Measurements from ENCODE around the gene WDR72. TPM values are rescaled to one million over a fixed set of nuclear protein-coding genes. Genes with fewer than 3 reads are reported as not detected.
"Not testable (repeated sequence)": the region's sequence is repeated elsewhere in the genome, so short reads cannot be mapped to it uniquely, and the experiment has no call there.

The WDR72 gene
- polyA plus RNA-seq, 1 of the 3 experiments (the other 2 are of a cell fraction) = 0.02 TPM

DNA sequence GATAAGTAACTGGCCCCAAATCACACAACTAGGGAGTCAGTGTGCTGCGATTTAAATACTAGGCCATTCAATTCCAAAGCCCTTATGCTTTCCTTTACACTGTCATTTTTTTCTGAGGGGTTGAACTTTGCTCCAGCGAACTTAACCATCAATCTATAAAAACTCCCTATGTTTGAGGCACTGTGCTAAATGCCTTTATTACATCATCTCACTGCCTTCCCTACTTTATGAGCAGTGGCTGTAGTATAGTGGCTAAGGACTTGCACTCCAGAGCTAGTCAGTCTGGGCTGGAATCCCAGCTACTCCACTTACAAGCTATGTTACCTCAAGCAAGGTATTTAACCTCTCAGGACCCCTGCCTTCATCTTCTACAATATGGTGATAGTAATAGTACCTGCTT lies 26.9 kb upstream of the WDR72 start:
- Histone ChIP-seq H3K4me2 (no peak overlapping the region), H3K4me1 (ENCODE audit: control insufficient read depth in 1 of 2, insufficient read depth in 2 of 2, low read depth in 1 of 2, low read length in 1 of 2) (no peaks in the 10 kb centered on the region), H3K9me2 (no peaks in the 10 kb centered on the region), H3K9me3 (no peaks in the 10 kb centered on the region), H3K9ac (no peak overlapping the region), H3K36me3 (replicated peaks in 1 of 2; ENCODE audit: control insufficient read depth in 1 of 2, insufficient read depth in 2 of 2, low read length in 1 of 2) (no peaks in the 10 kb centered on the region), H3K4me3 (ENCODE audit: low read depth in 2 of 2, low read length in 1 of 2) (no peak overlapping the region), H2AFZ (ENCODE audit: low read depth) (no peak overlapping the region), H3K27ac (ENCODE audit: low read depth in 2 of 2, low read length in 1 of 2) (no peak overlapping the region), H3F3A (replicated peaks; ENCODE audit: insufficient read depth) (no peaks in the 10 kb centered on the region), H3K27me3 (ENCODE audit: insufficient read depth) (no peaks in the 10 kb centered on the region), H3K79me2 (ENCODE audit: insufficient read depth) (no peaks in the 10 kb centered on the region), H4K20me1 (ENCODE audit: insufficient read depth) (no peaks in the 10 kb centered on the region)
- ChIA-PET POLR2A (no interaction called here), CTCF (interaction anchor here (1.6 kb wide), 1 partner anchor 25 kb away, joined by 6 read pairs; no protein-coding TSS in a partner anchor)
- DNase-seq = no peak
- TF ChIP-seq YY1 (IDR thresholded peaks at IDR 0.05; ENCODE audit: low read depth) (no peak), RFX5 (IDR thresholded peaks at IDR 0.05; ENCODE audit: low read length) (no peak), GABPA (IDR thresholded peaks at IDR 0.05; ENCODE audit: low read depth) (no peak), TEAD4 (IDR thresholded peaks at IDR 0.05; ENCODE audit: borderline replicate concordance, insufficient read depth) (no peak), GATA2 (CRISPR knock-in tag; IDR thresholded peaks at IDR 0.05) (no peak), SMC3 (IDR thresholded peaks at IDR 0.05; ENCODE audit: low read depth, low read length) (no peak), POLR2AphosphoS5 (IDR thresholded peaks at IDR 0.05; ENCODE audit: low read depth, low read length) (no peak), TCF12 (IDR thresholded peaks at IDR 0.05) (no peak), ELF1 (IDR thresholded peaks at IDR 0.05) (no peak), MXI1 (IDR thresholded peaks at IDR 0.05; ENCODE audit: low read depth, low read length) (no peak), FOSL2 (IDR thresholded peaks at IDR 0.05; ENCODE audit: borderline replicate concordance, low read depth) (no peak), RAD21 (IDR thresholded peaks at IDR 0.05; ENCODE audit: low read length) (no peak)
- TF ChIP-seq, protein P1, sequence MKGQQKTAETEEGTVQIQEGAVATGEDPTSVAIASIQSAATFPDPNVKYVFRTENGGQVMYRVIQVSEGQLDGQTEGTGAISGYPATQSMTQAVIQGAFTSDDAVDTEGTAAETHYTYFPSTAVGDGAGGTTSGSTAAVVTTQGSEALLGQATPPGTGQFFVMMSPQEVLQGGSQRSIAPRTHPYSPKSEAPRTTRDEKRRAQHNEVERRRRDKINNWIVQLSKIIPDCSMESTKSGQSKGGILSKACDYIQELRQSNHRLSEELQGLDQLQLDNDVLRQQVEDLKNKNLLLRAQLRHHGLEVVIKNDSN (IDR thresholded peaks at IDR 0.05; ENCODE audit: borderline replicate concordance, low read depth) = no peak
- TF ChIP-seq, protein P2, sequence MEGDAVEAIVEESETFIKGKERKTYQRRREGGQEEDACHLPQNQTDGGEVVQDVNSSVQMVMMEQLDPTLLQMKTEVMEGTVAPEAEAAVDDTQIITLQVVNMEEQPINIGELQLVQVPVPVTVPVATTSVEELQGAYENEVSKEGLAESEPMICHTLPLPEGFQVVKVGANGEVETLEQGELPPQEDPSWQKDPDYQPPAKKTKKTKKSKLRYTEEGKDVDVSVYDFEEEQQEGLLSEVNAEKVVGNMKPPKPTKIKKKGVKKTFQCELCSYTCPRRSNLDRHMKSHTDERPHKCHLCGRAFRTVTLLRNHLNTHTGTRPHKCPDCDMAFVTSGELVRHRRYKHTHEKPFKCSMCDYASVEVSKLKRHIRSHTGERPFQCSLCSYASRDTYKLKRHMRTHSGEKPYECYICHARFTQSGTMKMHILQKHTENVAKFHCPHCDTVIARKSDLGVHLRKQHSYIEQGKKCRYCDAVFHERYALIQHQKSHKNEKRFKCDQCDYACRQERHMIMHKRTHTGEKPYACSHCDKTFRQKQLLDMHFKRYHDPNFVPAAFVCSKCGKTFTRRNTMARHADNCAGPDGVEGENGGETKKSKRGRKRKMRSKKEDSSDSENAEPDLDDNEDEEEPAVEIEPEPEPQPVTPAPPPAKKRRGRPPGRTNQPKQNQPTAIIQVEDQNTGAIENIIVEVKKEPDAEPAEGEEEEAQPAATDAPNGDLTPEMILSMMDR (IDR thresholded peaks at IDR 0.05) = no peak
- 8% methylated on average over 2 of the region's 2 CpGs for WGBS (ENCODE audit: low lambda C conversion rate)

DNA sequence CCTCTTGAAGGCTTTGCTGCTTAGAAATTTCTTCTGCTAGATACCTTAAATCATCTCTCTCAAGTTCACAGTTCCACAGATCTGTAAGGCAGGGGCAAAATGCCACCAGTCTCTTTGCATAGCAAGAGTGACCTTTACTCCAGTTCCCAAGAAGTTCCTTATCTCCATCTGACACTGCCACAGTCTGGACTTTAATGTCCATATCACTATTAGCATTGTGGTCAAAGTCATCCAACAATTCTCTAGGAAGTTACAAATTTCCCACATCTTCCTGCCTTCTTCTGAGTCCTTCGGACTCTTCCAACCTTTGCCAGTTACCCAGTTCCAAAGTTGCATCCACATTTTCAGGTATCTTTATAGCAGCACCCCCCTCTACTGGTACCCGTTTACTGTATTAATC lies 25.8 kb upstream of the WDR72 start:
- H3K27ac ChIP-seq (ENCODE audit: low read depth in 2 of 2, low read length in 1 of 2); H3F3A ChIP-seq (replicated peaks; ENCODE audit: insufficient read depth); POLR2A ChIA-PET; DNase-seq; H2AFZ ChIP-seq (ENCODE audit: low read depth); H3K79me2 ChIP-seq (ENCODE audit: insufficient read depth); H3K36me3 ChIP-seq (replicated peaks in 1 of 2; ENCODE audit: control insufficient read depth in 1 of 2, insufficient read depth in 2 of 2, low read length in 1 of 2); H3K4me2 ChIP-seq; H4K20me1 ChIP-seq (ENCODE audit: insufficient read depth); CTCF ChIA-PET; H3K9me2 ChIP-seq; H3K27me3 ChIP-seq (ENCODE audit: insufficient read depth); H3K4me1 ChIP-seq (ENCODE audit: control insufficient read depth in 1 of 2, insufficient read depth in 2 of 2, low read depth in 1 of 2, low read length in 1 of 2); H3K4me3 ChIP-seq (ENCODE audit: low read depth in 2 of 2, low read length in 1 of 2); H3K9me3 ChIP-seq; H3K9ac ChIP-seq: not testable (repeated sequence)
- WGBS (ENCODE audit: low lambda C conversion rate) = 7% methylated on average over 2 of the region's 2 CpGs
